ENCODE measurements around the gene SH3RF3. TPM values are rescaled to one million over a fixed set of nuclear protein-coding genes. Genes with fewer than 3 reads are reported as not detected.

The SH3RF3 gene
- total RNA-seq, 1 donor from 2014 or later: 7.3 TPM

- H3K4me1 ChIP-seq (ENCODE audit: insufficient read depth, low read length): peaks cover 11% of the 10 kb centered on the region
- Mint-ChIP-seq H3K36me3 (ENCODE audit: low read depth, unreplicated experiment) (peaks cover 14% of the 10 kb centered on the region), H3K27ac (ENCODE audit: unreplicated experiment) (peak overlapping the region; percentile 41), H3K4me3 (ENCODE audit: unreplicated experiment) (no peak overlapping the region), H3K9me3 (ENCODE audit: unreplicated experiment) (peaks cover 8% of the 10 kb centered on the region), H3K4me1 (ENCODE audit: low read depth, unreplicated experiment) (peaks cover 15% of the 10 kb centered on the region), H3K27me3 (ENCODE audit: low read depth, unreplicated experiment) (peaks cover 19% of the 10 kb centered on the region)
- H3K79me2 ChIP-seq (ENCODE audit: insufficient read depth, low read length): peaks cover 8% of the 10 kb centered on the region
- FAIRE-seq: no peak
- H3K27ac ChIP-seq (ENCODE audit: low read depth, low read length): peak overlapping the region; percentile 64
- H3K27me3 ChIP-seq (ENCODE audit: insufficient read depth, low read length): no peaks in the 10 kb centered on the region
- H3K36me3 ChIP-seq (ENCODE audit: insufficient read depth, low read length): no peaks in the 10 kb centered on the region
- H3K9ac ChIP-seq (ENCODE audit: low read length): peak overlapping the region; percentile 58
- no peak for TF ChIP-seq EZH2 (IDR thresholded peaks at IDR 0.05; ENCODE audit: insufficient read depth, low read length)
- TF ChIP-seq CTCF (IDR thresholded peaks at IDR 0.05; ENCODE audit: insufficient read depth, low read depth, low read length): no peak
- peaks cover 14% of the 10 kb centered on the region for H4K20me1 ChIP-seq (ENCODE audit: insufficient read depth, low read length)
- DNase-seq (ENCODE audit: low read depth): peak; percentile 76
- no peaks in the 10 kb centered on the region for H3K9me3 ChIP-seq (ENCODE audit: insufficient read depth, low read depth, low read length)
- H3K4me2 ChIP-seq (ENCODE audit: low read length): peak overlapping the region; percentile 56
- H2AFZ ChIP-seq (ENCODE audit: low read depth, low read length): no peak overlapping the region
- H3K4me3 ChIP-seq (ENCODE audit: insufficient read depth, low read depth, low read length): no peak overlapping the region
Measured at GRCh38 chr2:109185338-109185737, 56.3 kb downstream of the SH3RF3 start.

GRCh38 chr2:109185821-109186570 lies 57.0 kb downstream of the SH3RF3 start:
- no peak overlapping the region for H3K4me3 ChIP-seq (ENCODE audit: insufficient read depth, low read depth, low read length)
- H3K4me2 ChIP-seq (ENCODE audit: low read length): peak overlapping the region; percentile 56
- H3K27me3 ChIP-seq (ENCODE audit: insufficient read depth, low read length): no peaks in the 10 kb centered on the region
- peak overlapping the region; percentile 58 for H3K9ac ChIP-seq (ENCODE audit: low read length)
- Mint-ChIP-seq H3K27ac (ENCODE audit: unreplicated experiment) (no peak overlapping the region), H3K4me1 (ENCODE audit: low read depth, unreplicated experiment) (peaks cover 10% of the 10 kb centered on the region), H3K9me3 (ENCODE audit: unreplicated experiment) (peaks cover 4% of the 10 kb centered on the region), H3K36me3 (ENCODE audit: low read depth, unreplicated experiment) (peaks cover 9% of the 10 kb centered on the region), H3K27me3 (ENCODE audit: low read depth, unreplicated experiment) (peaks cover 25% of the 10 kb centered on the region), H3K4me3 (ENCODE audit: unreplicated experiment) (no peak overlapping the region)
- H4K20me1 ChIP-seq (ENCODE audit: insufficient read depth, low read length): peaks cover 17% of the 10 kb centered on the region
- H3K36me3 ChIP-seq (ENCODE audit: insufficient read depth, low read length): no peaks in the 10 kb centered on the region
- peaks cover 12% of the 10 kb centered on the region for H3K79me2 ChIP-seq (ENCODE audit: insufficient read depth, low read length)
- no peaks in the 10 kb centered on the region for H3K9me3 ChIP-seq (ENCODE audit: insufficient read depth, low read depth, low read length)
- TF ChIP-seq CTCF (IDR thresholded peaks at IDR 0.05; ENCODE audit: insufficient read depth, low read depth, low read length): no peak
- FAIRE-seq: no peak
- DNase-seq (ENCODE audit: low read depth): peak; percentile 78
- peaks cover 11% of the 10 kb centered on the region for H3K4me1 ChIP-seq (ENCODE audit: insufficient read depth, low read length)
- peak overlapping the region; percentile 64 for H3K27ac ChIP-seq (ENCODE audit: low read depth, low read length)
- peak overlapping the region; percentile 18 for H2AFZ ChIP-seq (ENCODE audit: low read depth, low read length)

GRCh38 chr2:109186656-109187250 lies 57.7 kb downstream of the SH3RF3 start:
- peaks cover 9% of the 10 kb centered on the region for H3K4me1 Mint-ChIP-seq (ENCODE audit: low read depth, unreplicated experiment)
- TF ChIP-seq CTCF (IDR thresholded peaks at IDR 0.05; ENCODE audit: insufficient read depth, low read depth, low read length): no peak
- no peak for TF ChIP-seq EZH2 (IDR thresholded peaks at IDR 0.05; ENCODE audit: insufficient read depth, low read length)
- peaks cover 24% of the 10 kb centered on the region for H4K20me1 ChIP-seq (ENCODE audit: insufficient read depth, low read length)
- H3K27me3 ChIP-seq (ENCODE audit: insufficient read depth, low read length): no peaks in the 10 kb centered on the region
- H3K4me3 Mint-ChIP-seq (ENCODE audit: unreplicated experiment): no peak overlapping the region
- H3K9me3 Mint-ChIP-seq (ENCODE audit: unreplicated experiment): peaks cover under 1% of the 10 kb centered on the region
- no peak overlapping the region for H3K27ac Mint-ChIP-seq (ENCODE audit: unreplicated experiment)
- peaks cover 4% of the 10 kb centered on the region for H3K36me3 Mint-ChIP-seq (ENCODE audit: low read depth, unreplicated experiment)
- H3K4me1 ChIP-seq (ENCODE audit: insufficient read depth, low read length): peaks cover 11% of the 10 kb centered on the region
- no peak for DNase-seq (ENCODE audit: low read depth)
- H2AFZ ChIP-seq (ENCODE audit: low read depth, low read length): no peak overlapping the region
- FAIRE-seq: no peak
- no peak overlapping the region for H3K4me2 ChIP-seq (ENCODE audit: low read length)
- no peaks in the 10 kb centered on the region for H3K9me3 ChIP-seq (ENCODE audit: insufficient read depth, low read depth, low read length)
- H3K27ac ChIP-seq (ENCODE audit: low read depth, low read length): no peak overlapping the region
- peaks cover 14% of the 10 kb centered on the region for H3K79me2 ChIP-seq (ENCODE audit: insufficient read depth, low read length)
- no peak overlapping the region for H3K9ac ChIP-seq (ENCODE audit: low read length)
- H3K36me3 ChIP-seq (ENCODE audit: insufficient read depth, low read length): no peaks in the 10 kb centered on the region
- H3K27me3 Mint-ChIP-seq (ENCODE audit: low read depth, unreplicated experiment): peaks cover 26% of the 10 kb centered on the region
- H3K4me3 ChIP-seq (ENCODE audit: insufficient read depth, low read depth, low read length): no peak overlapping the region
